ENCODE results near the gene IGSF21. TPM values are rescaled to one million over a fixed set of nuclear protein-coding genes. Genes with fewer than 3 reads are reported as not detected.

IGSF21 gene
- total and polyA plus RNA-seq, 2 donors (not counting 3 experiments of a cell fraction or from before 2014, with no cell fraction given), result not detected

- Histone ChIP-seq H3K27me3 (ENCODE audit: control insufficient read depth in 2 of 2, insufficient read depth in 2 of 2, low read length in 2 of 2) (peaks cover 20 to 40% of the 10 kb centered on the region in 2 experiments), H3K9ac (replicated peaks; ENCODE audit: extremely low read depth, insufficient read depth, low read length) (no peak overlapping the region), H3K36me3 (ENCODE audit: control insufficient read depth in 2 of 2, extremely low read depth in 1 of 2, insufficient read depth in 2 of 2, low read length in 2 of 2) (no peaks in the 10 kb centered on the region), H3K4me2 (ENCODE audit: insufficient read depth, low read length) (no peak overlapping the region), H3K27ac (ENCODE audit: insufficient read depth, low read depth, low read length) (no peak overlapping the region), H4K20me1 (replicated peaks; ENCODE audit: control insufficient read depth, extremely low read depth, insufficient read depth, low read length) (no peaks in the 10 kb centered on the region), H3K9me1 (replicated peaks; ENCODE audit: control insufficient read depth, extremely low read depth, insufficient read depth, low read length) (no peaks in the 10 kb centered on the region), H3K4me1 (ENCODE audit: control insufficient read depth, extremely low read depth, insufficient read depth, low read length) (no peaks in the 10 kb centered on the region), H3K9me3 (replicated peaks; ENCODE audit: control insufficient read depth, insufficient read depth, low read length) (no peaks in the 10 kb centered on the region), H2AFZ (ENCODE audit: low read depth, low read length) (no peak overlapping the region), H3K4me3 (replicated peaks in 1 of 3; ENCODE audit: insufficient read depth in 1 of 3, low read depth in 1 of 3, low read length in 3 of 3) (no peak overlapping the region), H3K79me2 (ENCODE audit: control insufficient read depth, insufficient read depth, low read length) (no peaks in the 10 kb centered on the region)
- no peak for DNase-seq (ENCODE audit: low read depth, low spot score)
- BruUV-seq (replicated peaks), result no TSS peak
- dilution Hi-C loops (cut with MboI; ENCODE audit: extremely low pct_ligation_motif_present, low sequenced_read_pairs) (no loop called here), intact Hi-C loops (cut with micrococcal nuclease) (no loop called here)
- POLR2A ChIA-PET, result no interaction called here
- TF ChIP-seq MYC (IDR thresholded peaks at IDR 0.05; ENCODE audit: low read depth, low read length), result no peak
- TF ChIP-seq EZH2 (IDR thresholded peaks at IDR 0.05; ENCODE audit: borderline replicate concordance, low read depth, low read length, severe bottlenecking), result no peak
- no peak for TF ChIP-seq FOS (IDR thresholded peaks at IDR 0.05; ENCODE audit: borderline replicate concordance, insufficient read depth, low read length)
- no peak for TF ChIP-seq JUN (IDR thresholded peaks at IDR 0.05; ENCODE audit: borderline replicate concordance, insufficient read depth, insufficient read length, low read depth)
- TF ChIP-seq, protein P1, sequence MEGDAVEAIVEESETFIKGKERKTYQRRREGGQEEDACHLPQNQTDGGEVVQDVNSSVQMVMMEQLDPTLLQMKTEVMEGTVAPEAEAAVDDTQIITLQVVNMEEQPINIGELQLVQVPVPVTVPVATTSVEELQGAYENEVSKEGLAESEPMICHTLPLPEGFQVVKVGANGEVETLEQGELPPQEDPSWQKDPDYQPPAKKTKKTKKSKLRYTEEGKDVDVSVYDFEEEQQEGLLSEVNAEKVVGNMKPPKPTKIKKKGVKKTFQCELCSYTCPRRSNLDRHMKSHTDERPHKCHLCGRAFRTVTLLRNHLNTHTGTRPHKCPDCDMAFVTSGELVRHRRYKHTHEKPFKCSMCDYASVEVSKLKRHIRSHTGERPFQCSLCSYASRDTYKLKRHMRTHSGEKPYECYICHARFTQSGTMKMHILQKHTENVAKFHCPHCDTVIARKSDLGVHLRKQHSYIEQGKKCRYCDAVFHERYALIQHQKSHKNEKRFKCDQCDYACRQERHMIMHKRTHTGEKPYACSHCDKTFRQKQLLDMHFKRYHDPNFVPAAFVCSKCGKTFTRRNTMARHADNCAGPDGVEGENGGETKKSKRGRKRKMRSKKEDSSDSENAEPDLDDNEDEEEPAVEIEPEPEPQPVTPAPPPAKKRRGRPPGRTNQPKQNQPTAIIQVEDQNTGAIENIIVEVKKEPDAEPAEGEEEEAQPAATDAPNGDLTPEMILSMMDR (IDR thresholded peaks at IDR 0.05; ENCODE audit: extremely low read depth in 1 of 2, insufficient read depth in 1 of 2, low read depth in 1 of 2, low read length in 2 of 2), result no peak
- TF ChIP-seq POLR2AphosphoS5 (IDR thresholded peaks at IDR 0.05; ENCODE audit: insufficient read depth, low read depth, low read length), result no peak
- no peak for TF ChIP-seq MAX (IDR thresholded peaks at IDR 0.05; ENCODE audit: insufficient read depth, insufficient read length)
- TF ChIP-seq POLR2A (IDR thresholded peaks at IDR 0.05; ENCODE audit: low read depth, low read length), result no peak
- TF ChIP-seq GATA2 (IDR thresholded peaks at IDR 0.05; ENCODE audit: insufficient read depth, insufficient read length, low read depth, low read length), result no peak
- no peak for FAIRE-seq
- CTCF ChIA-PET, result no interaction called here
These were observed 1.6 kb downstream of the IGSF21 start for GRCh38 chr1:18109058-18109755.
